Psoas muscle (tissue), 8 donors: Measurements from ENCODE around the gene TMEM143. TPM values are rescaled to one million over a fixed set of nuclear protein-coding genes. Genes with fewer than 3 reads are reported as not detected.

Source experiments
- ATAC-seq, 4 donors: fragments of 200-7000 bp; cut with Tn5 transposase; one replicate each; pipeline ENCODE4 v1.9.1; 2020; ENCODE audit warnings: moderate library complexity in 3 of 4, mild to moderate bottlenecking in 2 of 4
- DNase-seq, 2 donors: peaks; one replicate each; pipeline ENCODE4 v3.0.0-alpha.2; 2020
- H3K27ac ChIP-seq: fragments of 200-600 bp; one replicate; pipeline ENCODE4 v1.8.0; 2022
- H3K27me3 ChIP-seq, 3 donors: fragments of 200-600 bp in 1 of 3; one replicate each; pipeline versions ENCODE4 v1.6.1 to v1.8.0; 2013 to 2022; ENCODE audit warnings: low read length in 2 of 3, mild to moderate bottlenecking in 2 of 3, moderate library complexity in 1 of 3; ENCODE audit not compliant: insufficient read depth in 3 of 3
- H3K36me3 ChIP-seq, 2 donors: fragments of 200-600 bp in 1 of 2; one replicate each; pipeline versions ENCODE4 v1.6.1 to v1.8.0; 2013 to 2022; ENCODE audit warnings: low read depth in 1 of 2, mild to moderate bottlenecking in 1 of 2, moderate library complexity in 1 of 2; ENCODE audit not compliant: insufficient read depth in 1 of 2
- H3K4me1 ChIP-seq: fragments of 200-600 bp; one replicate; pipeline ENCODE4 v1.8.0; 2022
- H3K4me3 ChIP-seq: fragments of 200-600 bp; one replicate; pipeline ENCODE4 v1.8.0; 2022; ENCODE audit warnings: mild to moderate bottlenecking
- H3K9me3 ChIP-seq: fragments of 200-600 bp; one replicate; pipeline ENCODE4 v1.8.0; 2022
- whole genome bisulfite sequencing, 3 donors: extraction: QIAGEN DNeasy Blood & Tissue Kit; methylation state at CpG; one replicate each; pipeline versions ENCODE4 v1.1.6 to v1.1.7; 2013; 5-methylcytosine and 5-hydroxymethylcytosine counted together
- intact Hi-C, 2 donors: fragments of 100-400 bp; cut with DNase I; formaldehyde crosslinking; loops; one replicate each; pipeline versions ENCODE4 v1.11.0 to v1.14.2; 2022
- polyA plus RNA-seq, 3 donors: library from polyadenylated mRNA; stranded (reverse); fragments of 200-250 nt; gene quantifications; one replicate each; pipeline ENCODE4 v1.2.3, GENCODE V29; 2013
- total RNA-seq, 4 donors: library from RNA; stranded (reverse); fragmentation: NEBNext Ultra II Directional in 2 of 4; extraction: Animal tissue kit (Norgen Biotek cat#: 25700) in 2 of 4; gene quantifications; one replicate each; pipeline versions ENCODE4 v1.2.1 to v1.2.4, GENCODE V29; 2021 to 2023
- TF ChIP-seq, protein P1 (sequence below): fragments of 200-600 bp; IDR thresholded peaks from one replicate; pipeline ENCODE4 v1.8.0; 2022; ENCODE audit warnings: antibody characterized with exemption
- donor health status: healthy with polysubstance abuse.
- donor health status: DM: no; HTN: no; CAD: no; lungs with moderate emphysema.
- donor health status: Bipolar disorder and iron deficiency.
- donor health status: healthy.
- donor health status: DM: yes; HTN: yes; CAD: no.
- donor health status: DM: no; HTN: no; CAD: no.
- donor health status: DM: no; HTN: no; CAD: no.
- donor health status: DM: yes; HTN: yes; CAD: no.

Gene TMEM143
- total and polyA plus RNA-seq, 7 donors: 17.1 to 65.1 (median 52.0) TPM

- Histone ChIP-seq H3K4me3 (peak within 1 kb of the TSS; percentile 99), H3K36me3 (peaks cover 0 to 32% of the 10 kb centered on the region in 2 donors), H3K27me3 (peaks cover 0 to 36% (median 27%) of the 10 kb centered on the region in 3 donors), H3K4me1 (no peaks in the 10 kb centered on the region), H3K9me3 (no peaks in the 10 kb centered on the region), H3K27ac (peak within 1 kb of the TSS; percentile 87)
- intact Hi-C loops: loop anchor here (1.0 to 5.0 kb wide), 3 partner anchors 27 to 74 kb away; partner anchors contain the start of gene SYNGR4 (in 1 of the 2)
- ATAC-seq (peak; percentile 91 to 97 (median 95)), DNase-seq (peak; percentile 70 to 87)
- TF ChIP-seq, protein P1, sequence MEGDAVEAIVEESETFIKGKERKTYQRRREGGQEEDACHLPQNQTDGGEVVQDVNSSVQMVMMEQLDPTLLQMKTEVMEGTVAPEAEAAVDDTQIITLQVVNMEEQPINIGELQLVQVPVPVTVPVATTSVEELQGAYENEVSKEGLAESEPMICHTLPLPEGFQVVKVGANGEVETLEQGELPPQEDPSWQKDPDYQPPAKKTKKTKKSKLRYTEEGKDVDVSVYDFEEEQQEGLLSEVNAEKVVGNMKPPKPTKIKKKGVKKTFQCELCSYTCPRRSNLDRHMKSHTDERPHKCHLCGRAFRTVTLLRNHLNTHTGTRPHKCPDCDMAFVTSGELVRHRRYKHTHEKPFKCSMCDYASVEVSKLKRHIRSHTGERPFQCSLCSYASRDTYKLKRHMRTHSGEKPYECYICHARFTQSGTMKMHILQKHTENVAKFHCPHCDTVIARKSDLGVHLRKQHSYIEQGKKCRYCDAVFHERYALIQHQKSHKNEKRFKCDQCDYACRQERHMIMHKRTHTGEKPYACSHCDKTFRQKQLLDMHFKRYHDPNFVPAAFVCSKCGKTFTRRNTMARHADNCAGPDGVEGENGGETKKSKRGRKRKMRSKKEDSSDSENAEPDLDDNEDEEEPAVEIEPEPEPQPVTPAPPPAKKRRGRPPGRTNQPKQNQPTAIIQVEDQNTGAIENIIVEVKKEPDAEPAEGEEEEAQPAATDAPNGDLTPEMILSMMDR: peak; percentile 86
- 4 to 6% (median 5%) methylated on average over 37 to 42 of the region's 42 CpGs for WGBS, 3 donors
Measured at GRCh38 chr19:48391100-48392005, 27.6 kb upstream of the TMEM143 start, which contains the start of gene KDELR1. Gene KDELR1 (minus strand): TSS chr19:48391551. CDS start chr19:48391358, 193 bp downstream.

DNA sequence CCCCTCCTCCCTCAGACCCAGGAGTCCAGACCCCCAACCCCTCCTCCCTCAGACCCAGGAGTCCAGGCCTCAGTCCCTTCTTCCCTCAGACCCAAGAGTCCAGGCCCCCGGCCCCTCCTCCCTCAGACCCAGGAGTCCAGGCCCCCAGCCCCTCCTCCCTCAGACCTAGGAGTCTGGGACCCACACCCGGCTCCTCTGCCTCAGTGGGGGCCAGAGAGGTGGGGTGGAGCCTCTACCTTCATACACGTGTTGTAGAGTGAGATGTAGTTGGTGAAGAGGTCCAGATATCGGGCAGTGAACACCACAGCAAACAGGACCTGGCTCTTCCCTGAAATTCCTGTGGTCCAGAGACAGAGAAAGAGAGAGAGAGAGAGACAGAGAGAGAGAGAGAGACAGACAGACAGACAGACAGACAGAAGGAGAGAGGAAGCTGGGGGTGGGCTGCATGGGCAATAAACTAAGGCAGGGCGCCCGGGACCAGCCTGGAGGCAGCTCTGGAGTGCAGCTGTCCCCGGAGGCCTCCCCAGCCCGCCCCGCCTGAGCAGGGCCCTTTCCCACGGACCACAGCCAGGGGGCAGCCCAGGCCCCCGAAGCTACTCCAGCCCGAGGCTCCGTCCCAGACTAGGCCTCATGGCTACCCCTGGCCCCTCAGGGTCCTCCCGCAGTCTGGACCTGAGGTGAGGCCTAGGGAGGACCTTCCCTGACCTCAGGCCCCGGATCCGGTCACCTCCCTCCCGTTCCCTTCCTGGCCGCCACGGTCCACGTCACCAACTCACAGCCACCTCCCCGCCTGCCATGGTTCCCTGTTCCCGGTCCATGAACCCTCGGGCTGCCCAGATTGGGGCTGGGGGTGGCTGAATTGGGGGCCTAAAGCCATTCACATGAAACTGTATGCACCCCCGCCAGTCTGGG lies 26.7 kb upstream of the TMEM143 start:
- H3K4me3 ChIP-seq: peak overlapping the region; percentile 99
- TF ChIP-seq, protein P1: peak; percentile 60
- DNase-seq: peak; percentile 70 to 81
- 3 to 4% (median 3%) methylated on average over 18 to 24 of the region's 24 CpGs for WGBS, 3 donors
- peaks cover 0 to 27% (median 18%) of the 10 kb centered on the region in 3 donors for H3K27me3 ChIP-seq
- peaks cover 0 to 41% of the 10 kb centered on the region in 2 donors for H3K36me3 ChIP-seq
- H3K27ac ChIP-seq: peak overlapping the region; percentile 87
- intact Hi-C loops: loop anchor here (1.0 to 5.0 kb wide), 3 partner anchors 26 to 73 kb away; partner anchors contain the start of gene SYNGR4 (in 1 of the 2)
- ATAC-seq: peak; percentile 78 to 86 (median 81)
- H3K4me1 ChIP-seq: no peaks in the 10 kb centered on the region
- no peaks in the 10 kb centered on the region for H3K9me3 ChIP-seq

DNA sequence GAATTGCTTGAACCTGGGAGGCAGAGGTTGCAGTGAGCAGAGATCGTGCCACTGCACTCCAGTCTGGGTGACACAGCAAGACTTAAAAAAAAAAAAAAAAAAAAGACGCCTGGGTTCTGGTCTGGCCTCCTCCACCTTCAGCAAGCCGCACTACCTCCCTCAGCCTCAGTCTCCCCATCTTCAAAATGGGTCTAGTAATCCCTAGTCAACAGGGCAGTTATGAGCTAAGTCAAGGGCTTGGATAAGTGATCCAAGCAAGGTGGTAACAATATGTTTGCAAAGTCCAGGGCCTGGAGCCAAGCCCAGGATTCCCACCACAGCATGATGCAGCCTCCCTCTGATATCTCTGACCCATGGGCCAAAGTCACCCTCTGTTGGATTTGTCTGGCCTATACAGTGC lies 23.2 kb upstream of the TMEM143 start:
- ATAC-seq (no peak), DNase-seq (no peak)
- Histone ChIP-seq H3K4me1 (no peaks in the 10 kb centered on the region), H3K27ac (no peak overlapping the region), H3K4me3 (no peak overlapping the region), H3K36me3 (peaks cover 0 to 76% of the 10 kb centered on the region in 2 donors), H3K27me3 (no peaks in the 10 kb centered on the region), H3K9me3 (no peaks in the 10 kb centered on the region)
- intact Hi-C loops: no loop called here
- 86 to 100% (median 93%) methylated on average over 3 of the region's 3 CpGs for WGBS, 3 donors
- TF ChIP-seq, protein P1: no peak

GRCh38 chr19:48385461-48386087 lies 21.8 kb upstream of the TMEM143 start:
- intact Hi-C loops: no loop called here
- no peaks in the 10 kb centered on the region for H3K9me3 ChIP-seq
- H3K27me3 ChIP-seq: no peaks in the 10 kb centered on the region
- DNase-seq (no peak), ATAC-seq (no peak)
- H3K4me3 ChIP-seq: no peak overlapping the region
- no peaks in the 10 kb centered on the region for H3K4me1 ChIP-seq
- WGBS, 3 donors: 82 to 90% (median 89%) methylated on average over 7 of the region's 7 CpGs
- no peak overlapping the region for H3K27ac ChIP-seq
- TF ChIP-seq, protein P1: no peak
- peaks cover 2 to 87% of the 10 kb centered on the region in 2 donors for H3K36me3 ChIP-seq
